Measurements from ENCODE around the gene OR2T4. TPM values are rescaled to one million over a fixed set of nuclear protein-coding genes. Genes with fewer than 3 reads are reported as not detected.
A peak's percentile ranks its signal among the peaks of the same experiment; 100 is the strongest.

Gene OR2T4
- total RNA-seq, 1 experiment from 2014 or later = not detected

DNA sequence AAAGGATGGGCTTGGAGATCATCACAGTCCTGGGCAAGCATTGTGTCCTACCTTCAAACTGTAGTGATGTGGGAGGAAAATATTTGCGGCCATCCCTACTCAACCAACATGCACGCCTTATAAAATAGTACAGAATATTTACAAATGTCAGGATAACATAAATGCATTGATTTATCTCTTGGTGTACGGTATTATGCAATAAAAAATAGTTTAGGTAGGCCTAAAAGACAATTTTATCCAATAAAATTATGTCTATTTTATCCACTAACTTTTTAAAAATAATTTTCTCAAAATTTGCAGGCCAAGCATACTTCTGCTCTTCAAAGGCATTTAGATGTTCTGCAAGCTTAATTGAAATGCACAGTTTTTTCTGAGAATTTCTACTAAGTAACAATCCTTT is 41.3 kb downstream of the OR2T4 start, which contains the start of gene OR2T1:
TSS of gene OR2T1 (plus strand) at position 301 of the 400 bp plus-strand sequence. CDS start 3,100 bp downstream, outside the sequence.
- H3K36me3 ChIP-seq = no peaks in the 10 kb centered on the region
- no peaks in the 10 kb centered on the region for H3K4me1 ChIP-seq (replicated peaks)
- H3K27me3 ChIP-seq (replicated peaks) = no peaks in the 10 kb centered on the region
- peaks cover 6% of the 10 kb centered on the region; the same call in 1 of the 2 replicates for H3K9me3 ChIP-seq (replicated peaks)
- no peak within 1 kb of the TSS for H3K4me3 ChIP-seq
- no peak within 1 kb of the TSS for H3K27ac ChIP-seq
- no peak for DNase-seq (ENCODE audit: low read depth in 1 of 2, low spot score in 2 of 2)

DNA sequence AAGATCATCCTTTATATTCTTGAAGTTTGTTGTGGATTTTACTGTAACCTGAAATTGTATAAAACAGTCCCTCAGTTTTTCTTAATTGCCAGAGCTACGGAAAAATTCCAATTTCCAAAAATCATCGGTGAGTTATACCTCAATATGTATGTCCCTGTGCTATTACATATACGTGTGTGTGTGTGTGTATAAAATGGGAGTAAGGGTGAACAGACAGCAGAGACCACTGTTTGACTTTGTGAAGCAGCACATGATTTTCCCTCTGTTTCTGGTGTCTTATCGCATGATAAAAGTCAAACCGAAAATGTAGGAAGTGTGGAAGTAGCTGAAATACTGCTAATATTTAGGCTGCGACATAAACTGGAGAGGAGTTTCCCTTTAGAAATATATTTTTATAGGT is 42.6 kb downstream of the OR2T4 start:
- H3K4me1 ChIP-seq (replicated peaks) = no peaks in the 10 kb centered on the region
- DNase-seq (ENCODE audit: low read depth in 1 of 2, low spot score in 2 of 2) = peak in 1 of 2 experiments; percentile 2
- peaks cover 6% of the 10 kb centered on the region; the same call in 1 of the 2 replicates for H3K9me3 ChIP-seq (replicated peaks)

DNA sequence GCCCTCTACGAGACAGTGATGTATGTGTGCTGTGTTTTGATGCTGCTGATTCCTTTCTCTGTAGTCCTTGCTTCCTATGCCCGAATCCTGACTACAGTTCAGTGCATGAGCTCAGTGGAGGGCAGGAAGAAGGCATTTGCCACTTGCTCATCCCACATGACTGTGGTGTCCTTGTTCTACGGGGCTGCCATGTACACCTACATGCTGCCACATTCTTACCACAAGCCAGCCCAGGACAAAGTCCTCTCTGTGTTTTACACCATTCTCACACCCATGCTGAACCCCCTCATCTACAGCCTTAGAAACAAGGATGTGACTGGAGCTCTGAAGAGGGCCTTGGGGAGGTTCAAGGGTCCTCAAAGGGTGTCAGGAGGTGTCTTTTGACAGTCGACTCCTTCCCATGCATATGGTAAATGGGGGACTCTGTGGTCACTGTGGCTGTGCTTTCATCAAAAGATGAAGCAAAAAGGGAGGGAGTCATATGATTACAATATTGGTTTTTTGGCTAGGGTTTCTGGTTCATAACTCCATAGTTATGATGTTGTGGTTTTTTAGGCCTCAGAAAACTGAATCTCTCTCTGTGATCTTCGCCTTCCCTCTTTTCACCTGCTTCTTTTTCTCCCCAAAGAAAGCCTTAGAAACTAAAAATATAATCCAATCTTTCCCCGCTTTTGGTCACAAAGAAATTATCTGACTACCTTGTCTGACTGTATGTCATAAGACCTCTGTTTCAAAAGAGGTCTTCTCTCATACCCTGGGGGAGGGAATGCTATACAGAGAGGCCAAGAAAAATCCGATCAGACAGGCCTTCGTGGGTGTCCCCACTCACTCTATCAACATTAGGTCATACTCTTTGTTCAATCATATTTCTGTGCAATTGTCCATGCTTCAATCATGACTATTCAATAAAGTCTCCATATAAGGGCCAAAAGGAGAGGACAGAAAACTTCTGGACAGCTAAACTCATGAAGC is 45.5 kb downstream of the OR2T4 start:
- no peak for DNase-seq (ENCODE audit: low read depth in 1 of 2, low spot score in 2 of 2)
- H3K27ac ChIP-seq = no peak overlapping the region
- H3K36me3 ChIP-seq = no peaks in the 10 kb centered on the region
- no peaks in the 10 kb centered on the region for H3K27me3 ChIP-seq (replicated peaks)
- H3K9me3 ChIP-seq (replicated peaks) = peaks cover 4% of the 10 kb centered on the region; the same call in 1 of the 2 replicates
- H3K4me3 ChIP-seq = no peak overlapping the region
- H3K4me1 ChIP-seq (replicated peaks) = no peaks in the 10 kb centered on the region

More for the DNA sequence above, 42.6 kb downstream of the OR2T4 start:
- Histone ChIP-seq H3K27me3 (replicated peaks) (no peaks in the 10 kb centered on the region), H3K27ac (no peak overlapping the region), H3K36me3 (no peaks in the 10 kb centered on the region), H3K4me3 (no peak overlapping the region)

Other genes with a start within 250 kb of the OR2T4 start
- not detected in 2 replicates for gene OR2M5, start 216.5 kb upstream of the OR2T4 start, total RNA-seq (2014; rRNA removed; shearing (Covaris generic))
- not detected in 2 replicates for gene OR2M2, start 186.8 kb upstream of the OR2T4 start, total RNA-seq (2014; rRNA removed; shearing (Covaris generic))
- not detected in 2 replicates for gene OR2M3, start 164.4 kb upstream of the OR2T4 start, total RNA-seq (2014; rRNA removed; shearing (Covaris generic))
- gene OR2M4, start 130.2 kb upstream of the OR2T4 start, total RNA-seq (2014; rRNA removed; shearing (Covaris generic)) = not detected in 2 replicates
- gene OR2T33, start 83.7 kb upstream of the OR2T4 start, total RNA-seq (2014; rRNA removed; shearing (Covaris generic)) = not detected in 2 replicates
- not detected in 2 replicates for gene OR2T12, start 58.2 kb upstream of the OR2T4 start, total RNA-seq (2014; rRNA removed; shearing (Covaris generic))
- not detected in 2 replicates for gene OR2M7, start 37.1 kb upstream of the OR2T4 start, total RNA-seq (2014; rRNA removed; shearing (Covaris generic))
- gene OR14C36, start 12.9 kb upstream of the OR2T4 start, total RNA-seq (2014; rRNA removed; shearing (Covaris generic)) = not detected in 2 replicates
- gene OR2T6, start 14.1 kb downstream of the OR2T4 start, total RNA-seq (2014; rRNA removed; shearing (Covaris generic)) = not detected in 2 replicates
- gene OR2T1, start 41.4 kb downstream of the OR2T4 start, total RNA-seq (2014; rRNA removed; shearing (Covaris generic)) = not detected in 2 replicates
- not detected in 2 replicates for gene OR2T2, start 84.0 kb downstream of the OR2T4 start, total RNA-seq (2014; rRNA removed; shearing (Covaris generic))
- gene OR2T3, start 111.7 kb downstream of the OR2T4 start, total RNA-seq (2014; rRNA removed; shearing (Covaris generic)) = not detected in 2 replicates
- not detected in 2 replicates for gene OR2T5, start 126.9 kb downstream of the OR2T4 start, total RNA-seq (2014; rRNA removed; shearing (Covaris generic))
- gene OR2G6, start 146.4 kb downstream of the OR2T4 start, total RNA-seq (2014; rRNA removed; shearing (Covaris generic)) = not detected in 2 replicates
- gene OR2T29, start 201.1 kb downstream of the OR2T4 start, total RNA-seq (2014; rRNA removed; shearing (Covaris generic)) = not detected in 2 replicates
- not detected in 2 replicates for gene OR2T34, start 213.1 kb downstream of the OR2T4 start, total RNA-seq (2014; rRNA removed; shearing (Covaris generic))
- gene OR2T10, start 236.0 kb downstream of the OR2T4 start, total RNA-seq (2014; rRNA removed; shearing (Covaris generic)) = not detected in 2 replicates